GM20000 (cell line): ENCODE measurements around the gene MID1.
"Not testable (repeated sequence)": the region's sequence is repeated elsewhere in the genome, so short reads cannot be mapped to it uniquely, and the experiment has no call there.

ENCODE experiments used
- DNase-seq: peaks from one replicate; pipeline ENCODE4 v3.0.0; 2012; ENCODE audit warnings: low spot score
- TF ChIP-seq, protein P1 (sequence below): IDR thresholded peaks from 2 replicates; pipeline ENCODE4 v1.5.1; 2012; ENCODE audit warnings: mild to moderate bottlenecking, control low read depth; ENCODE audit errors: extremely low read depth, missing control alignments

Gene MID1

DNA sequence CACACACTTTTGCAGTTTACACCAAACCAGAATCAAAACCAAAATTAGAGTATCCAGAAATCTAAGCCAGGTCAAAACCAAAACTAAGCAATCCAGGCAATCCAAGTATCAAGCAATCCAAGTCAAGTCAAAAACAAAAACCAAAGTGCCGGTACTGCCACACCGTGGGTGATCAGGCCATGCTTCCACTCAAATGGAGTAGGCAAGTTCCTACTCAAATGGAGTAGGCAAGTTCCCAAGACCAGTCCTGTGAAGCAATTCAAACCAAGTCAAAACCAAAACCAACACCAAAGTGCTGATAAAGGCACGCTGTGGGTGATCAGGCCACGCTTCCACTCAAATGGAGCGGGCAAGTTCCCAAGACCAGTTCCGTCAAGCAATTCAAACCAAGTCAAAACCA lies 31.3 kb downstream of the MID1 start:
- TF ChIP-seq, protein P1, sequence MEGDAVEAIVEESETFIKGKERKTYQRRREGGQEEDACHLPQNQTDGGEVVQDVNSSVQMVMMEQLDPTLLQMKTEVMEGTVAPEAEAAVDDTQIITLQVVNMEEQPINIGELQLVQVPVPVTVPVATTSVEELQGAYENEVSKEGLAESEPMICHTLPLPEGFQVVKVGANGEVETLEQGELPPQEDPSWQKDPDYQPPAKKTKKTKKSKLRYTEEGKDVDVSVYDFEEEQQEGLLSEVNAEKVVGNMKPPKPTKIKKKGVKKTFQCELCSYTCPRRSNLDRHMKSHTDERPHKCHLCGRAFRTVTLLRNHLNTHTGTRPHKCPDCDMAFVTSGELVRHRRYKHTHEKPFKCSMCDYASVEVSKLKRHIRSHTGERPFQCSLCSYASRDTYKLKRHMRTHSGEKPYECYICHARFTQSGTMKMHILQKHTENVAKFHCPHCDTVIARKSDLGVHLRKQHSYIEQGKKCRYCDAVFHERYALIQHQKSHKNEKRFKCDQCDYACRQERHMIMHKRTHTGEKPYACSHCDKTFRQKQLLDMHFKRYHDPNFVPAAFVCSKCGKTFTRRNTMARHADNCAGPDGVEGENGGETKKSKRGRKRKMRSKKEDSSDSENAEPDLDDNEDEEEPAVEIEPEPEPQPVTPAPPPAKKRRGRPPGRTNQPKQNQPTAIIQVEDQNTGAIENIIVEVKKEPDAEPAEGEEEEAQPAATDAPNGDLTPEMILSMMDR, result no peak
- no peak for DNase-seq

DNA sequence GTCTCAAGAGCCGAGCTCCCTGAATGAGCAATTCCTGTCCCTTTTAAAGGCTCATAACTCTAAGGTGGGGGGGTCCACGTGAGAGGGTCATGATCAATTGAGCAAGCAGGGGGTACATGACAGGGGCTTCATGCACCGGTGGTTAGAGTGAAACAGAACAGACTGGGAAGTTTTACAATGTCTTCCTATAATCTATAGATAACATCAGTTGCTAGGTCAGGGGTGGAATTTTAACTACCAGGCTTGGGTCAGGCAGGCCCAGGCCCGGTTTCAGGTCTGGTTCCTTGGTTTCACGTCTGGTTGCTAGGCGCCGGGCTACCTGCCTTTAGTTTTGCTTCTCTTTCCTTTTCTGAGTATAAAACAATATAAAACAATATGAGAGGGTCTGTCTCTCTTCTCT lies 35.5 kb downstream of the MID1 start:
- not testable (repeated sequence) for DNase-seq

DNA sequence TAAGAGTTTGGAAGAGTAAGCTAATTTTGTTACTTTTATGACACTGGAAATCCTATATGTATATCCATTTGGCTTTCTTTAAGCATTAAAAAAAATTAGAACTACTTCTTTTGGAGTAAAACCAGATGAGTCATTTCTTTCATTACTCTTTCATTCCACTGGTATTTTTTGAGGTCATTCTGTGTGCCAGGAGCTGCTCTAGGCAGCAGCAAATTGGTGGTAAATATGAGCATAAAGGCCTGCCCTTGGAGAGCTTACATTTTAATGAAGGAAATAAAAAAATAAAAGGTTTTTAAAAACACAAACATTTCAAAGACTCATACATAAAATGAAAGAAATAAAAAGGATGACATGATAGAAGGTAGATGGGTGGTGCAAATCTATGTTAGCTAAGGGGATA lies 37.4 kb downstream of the MID1 start:
- DNase-seq, result no peak
- TF ChIP-seq, protein P1, result no peak

DNA sequence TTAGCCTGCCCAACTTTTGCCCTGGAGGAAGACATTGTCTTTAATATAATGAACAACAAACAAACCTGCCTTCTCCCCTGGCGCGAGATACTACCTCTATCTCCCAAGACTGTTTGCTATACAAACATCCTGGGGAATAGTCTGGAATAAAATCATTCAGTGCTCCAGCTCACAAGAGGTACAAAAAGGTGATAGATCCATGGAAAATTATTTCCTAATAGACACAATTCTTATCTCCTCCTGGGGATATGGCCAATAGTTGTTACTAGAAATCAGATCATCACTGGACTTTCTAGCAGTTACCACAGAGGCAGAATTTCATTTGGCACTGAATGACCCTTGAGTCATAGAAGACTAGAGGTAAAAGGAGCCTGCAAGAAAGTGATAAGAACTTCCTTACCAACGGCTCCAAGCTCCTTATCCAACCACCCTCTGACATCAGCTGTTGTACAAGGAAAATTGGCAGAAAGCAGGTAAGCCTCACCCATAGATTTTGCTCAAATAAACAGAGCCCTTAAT lies 38.1 kb downstream of the MID1 start:
- TF ChIP-seq, protein P1, result no peak
- no peak for DNase-seq

DNA sequence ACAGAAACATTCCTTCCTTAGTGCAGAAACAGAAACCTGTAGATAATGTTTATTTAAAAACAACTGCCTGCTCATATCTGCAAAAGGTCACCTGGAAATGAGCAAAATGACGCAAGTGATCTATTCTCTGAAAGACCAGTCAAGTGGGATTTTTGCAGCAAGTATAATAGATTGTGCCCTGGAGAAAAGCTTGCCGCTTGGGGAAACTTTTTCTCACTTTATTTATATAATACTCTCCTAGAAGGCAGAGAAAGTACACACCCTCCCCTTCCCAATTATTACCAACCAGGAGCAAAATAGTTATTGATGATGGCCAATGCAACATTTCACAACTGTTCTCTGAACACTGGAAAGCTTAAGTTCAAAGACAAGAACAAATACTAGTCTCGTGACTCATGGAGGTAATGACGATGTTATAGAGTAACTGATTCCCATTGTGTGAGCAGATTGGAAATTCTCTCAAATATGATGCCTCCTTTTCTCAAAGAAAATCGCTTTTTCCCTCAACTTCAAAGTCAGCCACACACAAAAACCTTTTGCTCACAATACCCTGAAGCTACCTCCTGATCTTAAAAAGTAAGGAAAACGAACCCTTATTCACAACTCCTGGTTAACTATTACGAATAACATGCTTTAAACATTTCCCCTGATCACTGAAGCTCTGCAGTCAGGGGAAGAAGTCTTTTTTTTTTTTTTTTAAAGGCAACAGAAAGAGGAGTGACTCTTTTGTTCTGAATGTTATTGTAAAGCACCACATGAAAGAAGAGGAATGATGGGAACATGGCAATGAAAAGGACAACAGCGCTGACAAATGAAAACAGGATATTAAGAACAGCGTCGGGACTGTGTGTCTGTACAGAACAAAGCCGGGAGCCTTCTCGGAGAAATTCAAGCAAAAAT lies 41.0 kb downstream of the MID1 start:
- DNase-seq, result no peak
- TF ChIP-seq, protein P1, result no peak

DNA sequence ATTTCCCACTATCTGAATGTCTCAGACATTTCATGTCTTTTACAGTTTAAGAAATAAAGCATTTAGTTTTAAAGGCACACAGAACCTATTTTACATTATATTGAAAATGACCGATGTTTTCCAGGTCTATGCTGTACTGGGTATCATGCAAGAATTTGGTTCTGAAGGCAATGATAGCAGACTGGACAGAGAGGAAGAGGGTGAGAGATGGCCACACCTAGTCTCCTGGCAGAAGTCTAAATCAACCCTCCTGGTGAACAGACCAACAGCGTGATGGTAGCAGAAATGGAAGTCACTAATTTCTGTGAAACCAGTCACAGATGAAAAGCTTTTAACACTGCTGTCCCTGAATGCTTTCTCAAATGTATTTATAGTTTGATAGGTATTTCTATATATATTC lies 41.9 kb downstream of the MID1 start:
- TF ChIP-seq, protein P1, result no peak
- DNase-seq, result no peak

DNA sequence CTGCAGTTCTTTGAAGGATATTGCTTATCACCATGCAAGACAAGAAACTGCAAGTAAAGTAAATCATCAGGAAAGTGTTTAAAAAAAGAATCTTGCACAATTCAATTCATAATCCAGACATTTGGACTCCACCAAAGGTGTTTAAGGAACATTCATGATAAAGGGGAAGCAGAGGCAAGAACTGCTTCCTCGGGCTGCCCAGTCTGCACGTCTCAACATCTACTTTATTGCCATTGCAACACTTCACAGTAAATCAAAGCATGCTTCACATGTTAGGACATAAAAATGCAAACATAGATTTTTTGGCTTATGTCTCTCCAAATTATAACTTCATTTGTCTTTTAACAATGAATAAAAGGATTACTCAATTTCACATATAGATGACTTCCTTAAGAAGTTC lies 42.5 kb downstream of the MID1 start:
- TF ChIP-seq, protein P1, result no peak
- no peak for DNase-seq
